MM.1S (cell line): Measurements from ENCODE around the gene RSRC1.

Experiments
- DNase-seq: peaks from one replicate; pipeline ENCODE4 v3.0.0-alpha.2; 2015
- H2AFZ ChIP-seq: fragments of 300-600 bp; sonication (generic); 2 replicates; pipeline ENCODE4 v1.6.0; 2016; ENCODE audit warnings: antibody characterized with exemption, low read length
- H3F3A ChIP-seq: fragments of 300-600 bp; sonication (generic); 2 replicates; pipeline ENCODE4 v1.6.1; 2016; ENCODE audit warnings: mild to moderate bottlenecking, antibody characterized with exemption, low read length, moderate library complexity, mixed read lengths; ENCODE audit not compliant: insufficient read depth
- H3K27ac ChIP-seq: fragments of 300-600 bp; sonication (generic); 2 replicates; pipeline ENCODE4 v1.5.1; 2016; ENCODE audit warnings: mild to moderate bottlenecking, low read length
- H3K27me3 ChIP-seq: fragments of 300-600 bp; sonication (generic); replicated peaks from 2 replicates; pipeline ENCODE4 v1.6.0; 2016; ENCODE audit warnings: low read length; ENCODE audit not compliant: insufficient read depth
- H3K36me3 ChIP-seq: fragments of 300-600 bp; sonication (generic); replicated peaks from 2 replicates; pipeline ENCODE4 v1.6.1; 2016; ENCODE audit warnings: mild to moderate bottlenecking, low read length, mixed read lengths; ENCODE audit not compliant: insufficient read depth
- H3K4me1 ChIP-seq: fragments of 300-600 bp; sonication (generic); 2 replicates; pipeline ENCODE4 v1.6.1; 2016; ENCODE audit warnings: low read length, mixed read lengths
- H3K4me2 ChIP-seq: fragments of 300-600 bp; sonication (generic); 2 replicates; pipeline ENCODE4 v1.6.0; 2016; ENCODE audit warnings: low read depth, low read length
- H3K4me3 ChIP-seq: fragments of 300-600 bp; sonication (generic); 2 replicates; pipeline ENCODE4 v1.5.1; 2016; ENCODE audit warnings: low read length, mixed read lengths
- H3K79me2 ChIP-seq: fragments of 300-600 bp; sonication (generic); 2 replicates; pipeline ENCODE4 v1.6.1; 2016; ENCODE audit warnings: mixed run types, low read length, mixed read lengths
- H3K9ac ChIP-seq: fragments of 300-600 bp; sonication (generic); 2 replicates; pipeline ENCODE4 v1.6.1; 2016; ENCODE audit warnings: low read length, mixed read lengths
- H3K9me2 ChIP-seq: fragments of 300-600 bp; sonication (generic); replicated peaks from 2 replicates; pipeline ENCODE4 v1.6.1; 2016; ENCODE audit warnings: mild to moderate bottlenecking, low read length, mixed read lengths; ENCODE audit not compliant: insufficient read depth
- H3K9me3 ChIP-seq: fragments of 300-600 bp; sonication (generic); replicated peaks from 2 replicates; pipeline ENCODE4 v1.6.1; 2016; ENCODE audit warnings: mild to moderate bottlenecking, low read length, mixed read lengths; ENCODE audit not compliant: insufficient read depth
- H4K20me1 ChIP-seq: fragments of 300-600 bp; sonication (generic); 2 replicates; pipeline ENCODE4 v1.6.1; 2016; ENCODE audit warnings: mild to moderate bottlenecking, low read length, moderate library complexity, mixed read lengths; ENCODE audit not compliant: insufficient read depth
- CTCF ChIP-seq: fragments of 300-600 bp; sonication (generic); IDR thresholded peaks from 2 replicates; pipeline ENCODE4 v1.5.1; 2016; ENCODE audit warnings: antibody characterized with exemption, low read length, mixed read lengths
- EZH2 ChIP-seq: fragments of 300-600 bp; sonication (generic); optimal IDR thresholded peaks from 2 replicates; pipeline ENCODE3; 2017; ENCODE audit warnings: low read depth, mild to moderate bottlenecking, antibody characterized with exemption, low read length, mixed read lengths
- EZH2phosphoT487 ChIP-seq: fragments of 300-600 bp; sonication (generic); IDR thresholded peaks from 2 replicates; pipeline ENCODE4 v1.6.1; 2018; ENCODE audit warnings: antibody characterized with exemption, low read length

The RSRC1 gene

GRCh38 chr3:158560979-158561378 lies 451.1 kb downstream of the RSRC1 start:
- H3K27ac ChIP-seq, result no peak overlapping the region
- no peaks in the 10 kb centered on the region for H3K4me1 ChIP-seq
- H3K27me3 ChIP-seq, result no peaks in the 10 kb centered on the region
- H3K4me2 ChIP-seq, result no peak overlapping the region
- H4K20me1 ChIP-seq, result no peaks in the 10 kb centered on the region
- no peaks in the 10 kb centered on the region for H3K9me2 ChIP-seq
- H2AFZ ChIP-seq, result no peak overlapping the region
- no peak overlapping the region for H3K4me3 ChIP-seq
- TF ChIP-seq EZH2phosphoT487 (no peak), EZH2 (no peak), CTCF (no peak)
- H3F3A ChIP-seq, result no peaks in the 10 kb centered on the region
- no peak overlapping the region for H3K9ac ChIP-seq
- no peaks in the 10 kb centered on the region for H3K36me3 ChIP-seq
- no peak for DNase-seq
- no peaks in the 10 kb centered on the region for H3K9me3 ChIP-seq
- no peaks in the 10 kb centered on the region for H3K79me2 ChIP-seq

- H3K4me3 ChIP-seq, result no peak overlapping the region
- no peaks in the 10 kb centered on the region for H3K9me3 ChIP-seq
- H3K79me2 ChIP-seq, result no peaks in the 10 kb centered on the region
- no peak overlapping the region for H3K4me2 ChIP-seq
- H4K20me1 ChIP-seq, result no peaks in the 10 kb centered on the region
- H2AFZ ChIP-seq, result no peak overlapping the region
- H3K36me3 ChIP-seq, result no peaks in the 10 kb centered on the region
- H3F3A ChIP-seq, result no peaks in the 10 kb centered on the region
- no peak overlapping the region for H3K27ac ChIP-seq
- H3K27me3 ChIP-seq, result no peaks in the 10 kb centered on the region
- no peak for DNase-seq
- H3K9me2 ChIP-seq, result no peaks in the 10 kb centered on the region
- no peaks in the 10 kb centered on the region for H3K4me1 ChIP-seq
- H3K9ac ChIP-seq, result no peak overlapping the region
- TF ChIP-seq EZH2 (no peak), CTCF (no peak), EZH2phosphoT487 (no peak)
Observed at GRCh38 chr3:158562674-158563073, 452.8 kb downstream of the RSRC1 start.

GRCh38 chr3:158563076-158563475 lies 453.2 kb downstream of the RSRC1 start:
- no peak for DNase-seq
- no peak overlapping the region for H3K27ac ChIP-seq
- H3K79me2 ChIP-seq, result no peaks in the 10 kb centered on the region
- H3K36me3 ChIP-seq, result no peaks in the 10 kb centered on the region
- H3K9ac ChIP-seq, result no peak overlapping the region
- no peak for TF ChIP-seq CTCF
- no peak for TF ChIP-seq EZH2phosphoT487
- no peak overlapping the region for H3K4me2 ChIP-seq
- H3K4me3 ChIP-seq, result no peak overlapping the region
- H4K20me1 ChIP-seq, result no peaks in the 10 kb centered on the region
- H3K4me1 ChIP-seq, result no peaks in the 10 kb centered on the region
- H3F3A ChIP-seq, result no peaks in the 10 kb centered on the region
- H2AFZ ChIP-seq, result no peak overlapping the region
- no peaks in the 10 kb centered on the region for H3K9me2 ChIP-seq
- H3K9me3 ChIP-seq, result no peaks in the 10 kb centered on the region
- H3K27me3 ChIP-seq, result no peaks in the 10 kb centered on the region

GRCh38 chr3:158565076-158565475 lies 455.2 kb downstream of the RSRC1 start:
- no peaks in the 10 kb centered on the region for H3F3A ChIP-seq
- no peaks in the 10 kb centered on the region for H3K9me2 ChIP-seq
- TF ChIP-seq EZH2 (no peak), EZH2phosphoT487 (no peak), CTCF (no peak)
- H3K4me3 ChIP-seq, result no peak overlapping the region
- no peak for DNase-seq
- H3K36me3 ChIP-seq, result no peaks in the 10 kb centered on the region
- H3K79me2 ChIP-seq, result no peaks in the 10 kb centered on the region
- no peak overlapping the region for H3K27ac ChIP-seq
- H4K20me1 ChIP-seq, result no peaks in the 10 kb centered on the region
- no peak overlapping the region for H3K4me2 ChIP-seq
- H3K4me1 ChIP-seq, result no peaks in the 10 kb centered on the region
- no peak overlapping the region for H3K9ac ChIP-seq
- no peaks in the 10 kb centered on the region for H3K27me3 ChIP-seq
- H3K9me3 ChIP-seq, result no peaks in the 10 kb centered on the region
- H2AFZ ChIP-seq, result no peak overlapping the region
